Right forelimb (tissue), 1 donor: Measurements from ENCODE around the gene PRDM1.

ENCODE experiments used
- DNase-seq: peaks from one replicate; pipeline ENCODE4 v3.0.0-alpha.2; 2018

PRDM1 gene

GRCh38 chr6:106098383-106099234 is 12.5 kb downstream of the PRDM1 start:
- DNase-seq = no peak

GRCh38 chr6:106099235-106099537 is 13.1 kb downstream of the PRDM1 start:
- DNase-seq = no peak

- no peak for DNase-seq
Observed at GRCh38 chr6:106100755-106101154, 14.6 kb downstream of the PRDM1 start.

GRCh38 chr6:106101466-106101865 is 15.3 kb downstream of the PRDM1 start:
- DNase-seq = no peak

GRCh38 chr6:106102034-106102433 is 15.9 kb downstream of the PRDM1 start:
- DNase-seq = no peak

- no peak for DNase-seq
Observed at GRCh38 chr6:106102967-106103727, 17.0 kb downstream of the PRDM1 start.

- DNase-seq = no peak
Observed at GRCh38 chr6:106103728-106104109, 17.6 kb downstream of the PRDM1 start.

- no peak for DNase-seq
Observed at GRCh38 chr6:106104476-106104875, 18.3 kb downstream of the PRDM1 start.

GRCh38 chr6:106104941-106105340 is 18.8 kb downstream of the PRDM1 start:
- no peak for DNase-seq

- DNase-seq = no peak
Observed at GRCh38 chr6:106105493-106105892, 19.4 kb downstream of the PRDM1 start.

GRCh38 chr6:106106276-106107042 is 20.3 kb downstream of the PRDM1 start:
- no peak for DNase-seq

GRCh38 chr6:106107043-106107613 is 21.0 kb downstream of the PRDM1 start:
- DNase-seq = no peak

- DNase-seq = no peak
Observed at GRCh38 chr6:106108129-106108528, 22.0 kb downstream of the PRDM1 start.

GRCh38 chr6:106109029-106109428 is 22.9 kb downstream of the PRDM1 start:
- DNase-seq = no peak

- DNase-seq = no peak
Observed at GRCh38 chr6:106110164-106110826, 24.2 kb downstream of the PRDM1 start.

- DNase-seq = no peak
Observed at GRCh38 chr6:106112433-106112832, 26.3 kb downstream of the PRDM1 start.

GRCh38 chr6:106113256-106113959 is 27.3 kb downstream of the PRDM1 start:
- no peak for DNase-seq

- no peak for DNase-seq
Observed at GRCh38 chr6:106114492-106114891, 28.4 kb downstream of the PRDM1 start.

- no peak for DNase-seq
Observed at GRCh38 chr6:106115286-106115685, 29.1 kb downstream of the PRDM1 start.

GRCh38 chr6:106116125-106116832 is 30.1 kb downstream of the PRDM1 start:
- DNase-seq = no peak

- no peak for DNase-seq
Observed at GRCh38 chr6:106117579-106117978, 31.4 kb downstream of the PRDM1 start.
